Skin epidermis (tissue), 12 donors: ENCODE data around the gene RGCC.
"Not testable (repeated sequence)": the region's sequence is repeated elsewhere in the genome, so short reads cannot be mapped to it uniquely, and the experiment has no call there.

Source experiments
- H3K27ac ChIP-seq, 21 experiments: fragments of 200-600 bp; sonication (generic) in 11 of 21; one replicate each; pipeline ENCODE4 v1.5.0; 2020; ENCODE audit warnings: mild to moderate bottlenecking in 3 of 21, inconsistent platforms in 2 of 21, moderate library complexity in 2 of 21
- H3K4me3 ChIP-seq, 7 experiments: fragments of 200-600 bp; sonication (generic) in 2 of 7; one replicate each; pipeline ENCODE4 v1.5.0; 2020; ENCODE audit warnings: inconsistent platforms in 2 of 7, mild to moderate bottlenecking in 2 of 7, moderate library complexity in 1 of 7

Gene RGCC, protein sequence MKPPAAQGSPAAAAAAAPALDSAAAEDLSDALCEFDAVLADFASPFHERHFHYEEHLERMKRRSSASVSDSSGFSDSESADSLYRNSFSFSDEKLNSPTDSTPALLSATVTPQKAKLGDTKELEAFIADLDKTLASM

DNA sequence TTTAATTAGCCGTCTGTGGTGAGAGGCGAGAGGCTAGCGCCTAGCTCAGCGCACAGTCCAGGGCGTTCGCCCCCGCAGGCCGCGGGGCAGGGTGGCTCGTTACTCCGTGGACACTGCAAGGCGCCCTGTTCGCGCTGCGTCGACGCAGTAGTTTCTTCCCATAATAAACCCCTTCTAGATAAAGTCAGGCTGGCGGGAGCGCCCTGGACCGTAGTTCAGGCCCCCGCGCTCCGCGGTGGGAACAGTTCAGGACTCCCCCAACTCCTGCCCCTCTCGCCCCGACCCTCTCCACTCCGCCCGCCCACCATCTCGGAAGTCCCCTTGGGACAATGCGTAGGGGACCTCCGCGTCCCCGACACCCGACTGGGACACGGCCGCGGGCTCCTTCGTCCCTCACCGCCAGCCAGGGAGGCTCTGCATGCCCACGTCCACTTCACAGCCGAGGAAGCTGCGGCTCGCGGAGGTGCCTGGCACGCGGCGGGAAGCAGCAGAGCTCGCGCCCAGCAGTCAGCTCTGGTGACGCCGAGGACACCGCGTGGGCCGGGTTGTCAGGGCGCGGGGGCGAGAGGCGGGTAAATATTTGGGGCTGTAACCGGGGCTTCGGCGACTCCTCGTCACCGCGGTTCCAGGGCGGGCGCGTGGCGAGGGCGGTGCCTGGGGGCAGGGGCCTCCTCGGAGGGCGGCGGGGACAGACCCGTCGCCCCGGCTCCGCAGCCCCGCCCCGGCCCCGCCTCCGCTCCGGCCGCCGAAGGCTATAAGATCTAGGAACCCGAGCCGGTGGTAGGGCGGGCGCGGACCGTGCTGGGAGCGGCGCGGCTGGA, at the start of gene RGCC:
TSS of gene RGCC (plus strand) at position 783 of the 821 bp plus-strand sequence. CDS start 158 bp downstream, outside the sequence.
- H3K4me3 ChIP-seq: peak within 1 kb of the TSS; percentile 53 to 76 (median 60)
- H3K27ac ChIP-seq: peak within 1 kb of the TSS; percentile 64 to 95 (median 83)

DNA sequence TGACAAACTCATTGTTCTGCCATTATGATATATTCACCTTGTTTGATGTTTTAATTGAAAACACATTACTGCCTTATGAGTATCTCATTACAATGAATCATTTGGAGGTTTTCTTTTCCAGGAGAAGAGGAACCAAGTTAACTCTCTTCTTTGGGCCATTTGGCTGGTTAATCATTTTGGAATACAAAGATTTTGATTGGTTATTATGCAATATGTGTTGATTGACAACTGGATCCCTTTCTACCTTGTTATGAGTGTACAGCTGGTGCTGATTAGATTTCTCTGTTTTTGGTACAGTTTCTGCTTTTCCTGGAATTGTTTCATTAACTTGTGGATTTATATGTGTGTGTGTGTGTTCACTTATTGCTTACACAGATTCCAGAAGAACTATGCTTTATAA, 49.2 kb upstream of the RGCC start:
- Histone ChIP-seq H3K27ac (no peak overlapping the region), H3K4me3 (no peak overlapping the region)

DNA sequence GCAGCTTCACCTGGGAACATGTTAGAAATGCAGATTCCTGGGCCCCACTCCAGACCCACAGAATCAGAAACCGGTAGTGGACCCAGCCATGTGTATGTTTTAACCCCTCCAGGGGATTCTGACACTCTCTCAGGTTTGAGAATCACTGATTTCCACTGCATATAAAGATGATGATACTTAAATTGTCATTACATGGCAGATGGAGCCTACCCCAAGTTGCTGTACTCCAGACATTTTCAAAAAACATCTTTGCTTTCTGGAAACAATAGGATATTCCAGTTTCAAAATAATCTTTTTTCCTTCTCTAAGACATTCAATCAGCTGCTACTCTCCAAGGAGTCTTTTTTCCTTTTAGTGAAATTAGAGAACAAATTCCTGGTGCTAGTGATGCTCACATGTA, 48.6 kb upstream of the RGCC start:
- Histone ChIP-seq H3K4me3 (no peak overlapping the region), H3K27ac (no peak overlapping the region)

DNA sequence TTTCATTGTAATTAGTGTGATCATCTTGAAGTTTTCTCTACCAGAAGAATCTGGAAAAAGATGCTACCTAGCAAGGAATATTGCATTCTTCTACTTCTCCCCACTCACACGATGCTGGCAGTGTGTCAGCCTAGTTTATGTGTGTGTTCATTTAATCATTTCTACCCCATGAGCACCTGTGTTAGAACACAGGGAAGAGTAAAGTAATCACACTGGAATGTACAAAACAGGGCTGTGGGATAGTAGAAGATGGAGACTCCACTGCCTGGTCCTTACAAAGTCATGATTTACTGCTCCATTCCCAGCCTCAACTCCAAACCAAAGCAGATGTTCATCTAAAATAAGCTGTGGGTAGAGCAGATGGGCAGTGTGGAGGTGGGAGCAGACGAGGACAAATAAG, 47.7 kb upstream of the RGCC start:
- Histone ChIP-seq H3K27ac (no peak overlapping the region), H3K4me3 (no peak overlapping the region)

DNA sequence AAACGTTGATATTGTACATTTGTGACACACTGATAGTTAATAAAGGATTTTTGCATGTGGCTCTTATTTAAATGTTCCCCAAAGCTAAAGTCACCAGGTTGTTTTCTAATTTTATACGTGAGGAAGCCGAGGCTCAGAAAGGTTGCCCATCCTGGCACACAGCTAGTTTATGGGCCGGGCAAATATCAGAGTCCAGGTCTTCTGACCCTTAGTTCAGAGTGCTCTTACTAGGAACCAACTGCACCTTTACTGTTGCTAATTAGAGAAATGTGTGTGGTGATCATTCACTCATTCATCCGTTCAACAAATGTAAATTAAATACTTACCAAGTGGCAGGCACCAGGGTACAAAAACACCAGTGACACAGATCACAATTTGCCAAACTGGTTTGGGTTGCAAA, 46.3 kb upstream of the RGCC start:
- H3K27ac ChIP-seq: no peak overlapping the region
- no peak overlapping the region for H3K4me3 ChIP-seq

DNA sequence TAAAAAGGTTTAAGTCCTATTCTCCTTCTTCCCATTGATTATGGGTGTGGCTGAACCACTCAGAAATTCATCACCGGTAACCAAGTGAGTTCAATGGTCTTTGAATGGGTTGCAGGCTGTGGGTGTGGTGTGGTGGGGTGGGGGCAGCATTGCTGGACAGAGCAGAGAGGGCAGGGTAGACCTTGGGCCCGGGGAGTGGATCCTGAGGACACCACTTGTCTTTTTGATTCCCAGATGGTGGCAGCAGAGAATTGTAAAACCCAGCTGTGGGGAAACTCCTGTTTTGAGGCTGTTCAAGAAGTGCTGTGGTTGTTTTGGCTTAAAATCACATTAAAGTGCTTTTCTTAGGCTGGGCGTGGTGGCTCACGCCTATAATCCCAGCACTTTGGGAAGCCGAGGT, 45.8 kb upstream of the RGCC start:
- H3K4me3 ChIP-seq: no peak overlapping the region
- H3K27ac ChIP-seq: no peak overlapping the region

DNA sequence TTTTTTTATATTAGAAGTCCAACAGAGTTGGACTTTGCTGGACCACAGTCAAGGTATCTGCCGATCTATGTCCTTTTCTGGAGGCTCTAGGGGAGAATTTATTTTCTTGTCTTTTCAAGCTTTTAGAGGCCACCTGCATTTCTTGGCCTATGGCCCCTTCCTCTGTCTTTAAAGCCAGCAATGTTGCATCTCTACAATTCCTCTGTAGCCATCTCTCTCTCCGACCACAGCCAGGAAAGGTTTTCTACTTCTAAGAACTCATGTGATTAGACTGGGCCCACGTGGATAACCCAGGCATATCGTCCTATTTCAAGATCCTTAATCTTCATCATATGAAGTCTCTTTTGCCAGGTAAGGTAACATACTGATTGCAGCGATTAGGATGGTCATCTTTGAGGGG, 43.5 kb upstream of the RGCC start:
- Histone ChIP-seq H3K4me3 (no peak overlapping the region), H3K27ac (no peak overlapping the region)

DNA sequence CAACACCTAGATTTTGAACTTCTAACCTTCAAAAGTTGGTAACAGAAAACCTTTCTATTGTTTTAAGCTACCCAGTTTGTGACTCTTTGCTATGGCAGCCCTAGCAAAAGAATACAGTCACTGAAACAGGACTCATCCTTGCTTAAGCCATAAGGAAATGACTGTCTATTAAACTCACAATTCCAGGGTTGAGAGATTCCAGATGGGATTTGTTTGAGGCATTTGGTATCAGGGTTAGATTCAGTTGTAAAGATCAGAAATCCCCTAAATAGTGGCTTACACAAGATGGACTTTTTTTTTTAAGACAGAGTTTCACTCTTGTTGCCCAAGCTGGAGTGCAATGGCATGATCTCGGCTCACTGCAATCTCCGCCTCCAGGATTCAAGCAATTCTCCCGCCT, 41.1 kb upstream of the RGCC start:
- H3K27ac ChIP-seq: no peak overlapping the region
- no peak overlapping the region for H3K4me3 ChIP-seq

DNA sequence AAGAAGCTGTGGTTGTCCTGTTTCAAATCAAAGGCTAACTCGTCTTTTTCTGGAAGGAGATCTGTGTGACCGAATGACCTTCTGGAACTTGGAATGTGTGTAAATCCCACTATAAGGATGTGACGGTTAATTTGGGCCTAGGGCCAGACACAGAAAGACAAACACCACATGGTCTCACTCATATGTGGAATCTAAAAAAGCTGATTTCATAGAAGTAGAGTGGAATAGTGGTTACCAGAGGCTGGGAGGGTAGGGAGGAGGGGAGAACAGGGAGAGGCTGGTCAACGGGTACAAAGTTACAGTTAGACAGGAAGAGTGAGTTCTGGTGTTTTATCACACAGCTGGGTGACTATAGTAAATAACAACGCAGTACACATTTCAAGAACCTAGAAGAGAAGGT, 39.3 kb upstream of the RGCC start:
- H3K4me3 ChIP-seq: no peak overlapping the region
- H3K27ac ChIP-seq: no peak overlapping the region

DNA sequence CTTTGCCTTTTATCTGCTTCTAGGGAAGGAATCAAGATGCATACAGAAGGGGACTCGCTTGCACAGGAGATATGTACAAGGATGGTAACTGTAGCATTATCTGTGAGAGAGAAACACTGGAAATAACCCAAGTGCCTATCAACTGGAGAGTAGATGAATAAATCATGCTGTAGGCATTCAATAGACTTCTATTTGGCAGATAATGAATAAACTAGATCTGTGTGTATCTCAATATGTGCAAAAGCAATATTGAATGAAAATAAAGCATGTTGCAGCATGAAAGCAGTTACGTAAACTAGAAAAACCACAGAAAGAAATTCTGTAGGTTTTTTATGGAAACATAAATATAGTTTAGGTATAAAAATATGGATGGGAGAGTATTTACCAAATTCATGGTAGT, 38.6 kb upstream of the RGCC start:
- Histone ChIP-seq H3K27ac (no peak overlapping the region), H3K4me3 (no peak overlapping the region)

DNA sequence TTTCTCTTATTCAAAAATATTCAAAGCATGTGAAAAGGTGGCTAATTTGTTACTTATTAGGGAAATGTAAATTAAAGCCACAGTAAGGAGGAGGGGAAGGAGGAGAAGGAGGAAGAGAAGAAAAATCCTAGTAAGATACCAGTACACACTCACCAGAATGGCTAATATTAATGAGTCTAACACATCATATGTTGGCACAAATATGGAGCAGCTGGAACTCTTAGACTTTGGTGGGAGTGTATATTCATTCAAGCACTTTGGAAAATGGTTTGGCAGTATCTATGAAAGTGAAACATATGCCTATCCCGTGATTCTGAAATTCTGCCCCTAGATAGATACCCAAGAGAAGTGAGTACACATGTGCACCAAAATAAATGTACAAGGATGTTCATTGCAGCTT, 38.1 kb upstream of the RGCC start:
- H3K27ac ChIP-seq: no peak overlapping the region
- no peak overlapping the region for H3K4me3 ChIP-seq

DNA sequence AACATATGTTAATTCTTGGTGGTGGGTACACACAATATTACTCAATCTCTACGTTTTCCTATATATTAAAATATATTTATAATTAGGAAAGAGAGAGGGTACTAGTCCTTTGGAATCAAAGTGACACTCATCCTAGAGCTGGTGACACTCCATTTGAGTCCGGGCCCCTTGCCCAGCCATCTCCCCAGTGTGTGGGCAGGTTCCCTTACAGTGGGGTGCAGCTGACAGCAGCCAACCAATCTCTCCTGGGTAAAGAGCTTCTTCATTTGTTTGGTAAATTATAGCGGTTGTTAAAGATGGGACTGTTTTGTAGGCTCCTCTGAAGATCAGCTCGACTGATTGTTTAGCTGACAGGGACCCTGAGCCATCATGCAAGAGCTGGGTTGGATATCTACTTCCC, 37.2 kb upstream of the RGCC start:
- H3K4me3 ChIP-seq: no peak overlapping the region
- no peak overlapping the region for H3K27ac ChIP-seq

DNA sequence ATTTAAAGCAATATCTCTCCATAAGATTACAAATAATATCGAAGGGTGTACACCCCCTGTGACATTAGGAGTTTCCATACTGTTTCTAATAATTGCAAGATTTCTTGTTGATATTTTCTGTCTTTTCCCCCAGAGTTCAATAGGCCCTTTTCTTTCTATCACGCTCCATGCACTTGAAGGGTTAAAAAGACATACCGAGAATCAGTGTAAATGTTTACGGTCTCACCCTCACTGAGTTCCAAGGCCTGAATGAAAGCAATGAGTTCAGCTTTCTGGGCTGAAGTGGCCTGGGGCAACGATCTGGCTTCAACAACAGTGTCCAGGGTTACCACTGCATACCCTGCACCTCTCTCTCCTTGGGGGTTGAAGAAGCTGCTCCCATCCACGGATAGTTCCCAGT, 36.0 kb upstream of the RGCC start:
- H3K27ac ChIP-seq, H3K4me3 ChIP-seq: not testable (repeated sequence)

DNA sequence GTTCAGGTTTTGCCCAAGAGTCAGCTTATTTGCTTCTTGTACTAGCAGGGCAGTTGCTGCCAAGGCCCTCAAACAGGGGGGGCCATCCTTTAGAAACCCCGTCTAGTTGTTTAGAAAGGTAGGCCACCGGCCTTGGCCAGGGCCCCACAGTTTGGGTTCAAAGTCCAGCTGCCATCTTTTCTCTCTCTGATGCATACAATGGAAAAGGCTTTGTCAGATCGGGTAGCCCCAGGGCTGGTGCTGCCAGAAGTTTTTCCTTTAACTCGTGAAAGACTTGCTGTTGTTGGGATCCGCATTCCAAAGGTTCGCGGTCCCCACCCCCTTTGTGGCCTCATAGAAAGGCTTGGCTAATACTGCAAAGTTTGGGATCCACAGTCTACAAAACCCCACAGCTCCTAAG, 35.4 kb upstream of the RGCC start:
- H3K27ac ChIP-seq, H3K4me3 ChIP-seq: not testable (repeated sequence)

DNA sequence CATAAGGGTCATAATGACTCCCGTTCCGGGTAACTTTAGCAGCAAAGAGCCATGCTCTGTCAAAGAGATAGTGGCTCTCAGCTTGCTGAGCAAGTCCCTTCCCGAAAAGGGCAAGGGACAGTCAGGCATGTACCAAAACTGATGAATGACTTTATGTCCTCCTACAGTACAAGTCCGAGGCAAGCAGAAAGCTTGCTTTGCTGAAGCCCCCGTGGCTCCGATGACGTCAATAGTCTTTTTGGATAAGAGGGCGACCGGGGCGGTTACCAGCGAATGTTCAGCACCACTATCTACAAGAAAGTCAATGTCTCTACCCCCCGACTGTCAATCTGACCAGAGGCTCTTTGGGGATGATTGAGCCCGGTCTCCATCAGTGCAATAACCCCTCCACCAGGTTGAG, 34.1 kb upstream of the RGCC start:
- H3K4me3 ChIP-seq, H3K27ac ChIP-seq: not testable (repeated sequence)

DNA sequence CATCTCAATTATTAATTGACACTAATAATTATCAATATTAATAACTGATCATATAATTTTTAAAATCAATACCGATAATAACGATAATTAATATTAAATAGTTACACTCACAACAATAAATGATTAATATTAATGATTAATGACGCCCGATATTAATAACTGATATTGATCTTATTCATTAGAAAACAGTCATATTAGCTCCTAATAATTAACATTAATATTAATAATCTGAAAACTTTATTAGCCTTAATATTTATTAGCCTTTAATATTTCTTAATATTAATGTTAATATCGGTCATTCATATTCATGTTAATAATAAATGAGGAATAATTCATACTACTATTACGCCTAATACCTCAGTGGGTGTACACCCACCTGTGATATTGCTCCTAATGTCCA, 32.7 kb upstream of the RGCC start:
- H3K4me3 ChIP-seq, H3K27ac ChIP-seq: not testable (repeated sequence)

DNA sequence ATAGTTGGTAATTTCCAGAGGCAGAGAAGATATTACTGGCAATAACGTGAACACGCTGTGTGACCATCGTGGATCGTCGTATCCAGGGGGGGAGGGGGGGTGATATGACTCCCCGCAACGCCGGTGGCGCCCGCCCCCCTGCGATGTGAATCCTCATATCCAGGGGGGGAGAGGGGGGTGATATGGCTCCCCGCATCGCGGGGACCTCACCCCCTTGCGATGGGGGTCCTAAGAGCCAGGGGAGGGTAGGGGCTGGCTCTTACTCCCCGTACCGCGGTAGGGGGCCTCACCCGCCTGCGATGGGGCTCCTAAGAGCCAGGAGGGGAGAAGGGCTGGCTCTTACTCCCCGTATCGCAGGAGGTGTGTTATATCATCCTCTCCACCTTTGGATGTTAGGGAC, 31.3 kb upstream of the RGCC start:
- Histone ChIP-seq H3K4me3 (no peak overlapping the region), H3K27ac (no peak overlapping the region)

DNA sequence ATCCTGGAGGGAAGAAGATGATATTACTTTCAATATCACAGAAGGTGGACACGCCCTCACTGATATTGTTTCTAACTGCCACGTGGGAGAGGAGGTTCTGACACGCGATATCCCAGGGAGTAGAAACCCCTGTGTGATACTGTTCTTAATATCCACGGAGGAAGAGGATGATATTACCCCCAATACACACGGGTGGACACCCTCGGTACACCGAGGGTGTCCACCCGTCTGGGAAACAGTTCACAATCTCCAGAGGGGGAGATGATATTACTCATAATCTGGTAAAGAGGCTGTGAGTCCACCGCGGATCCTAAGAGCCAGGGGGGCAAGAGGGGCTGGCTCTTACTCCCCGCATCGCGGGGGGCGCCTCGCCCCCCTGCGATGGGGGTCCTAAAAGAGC, 29.7 kb upstream of the RGCC start:
- Histone ChIP-seq H3K27ac (no peak overlapping the region), H3K4me3 (peak overlapping the region in 1 of 7 experiments; percentile 6)

DNA sequence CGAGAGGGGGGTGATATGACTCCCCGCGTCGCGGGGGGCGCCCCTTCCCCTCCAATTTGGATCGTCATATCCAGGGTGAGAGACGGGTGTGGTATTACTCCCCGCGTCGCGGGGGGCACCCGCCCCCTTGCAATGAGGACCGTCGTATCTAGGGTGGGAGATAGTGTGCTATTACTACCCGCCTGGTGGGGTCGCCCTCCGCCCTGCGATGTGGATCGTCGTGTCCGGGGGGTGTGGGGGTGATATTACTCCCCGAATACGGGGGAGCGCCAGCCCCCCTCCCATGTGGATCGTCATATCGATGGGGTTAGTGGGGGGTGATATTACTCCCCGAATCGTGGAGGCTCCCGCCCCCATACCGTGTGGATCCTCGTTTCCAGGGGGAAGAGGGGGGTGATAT, 29.2 kb upstream of the RGCC start:
- Histone ChIP-seq H3K4me3 (peak overlapping the region in 2 of 7 experiments; percentile 1 to 6), H3K27ac (no peak overlapping the region)

DNA sequence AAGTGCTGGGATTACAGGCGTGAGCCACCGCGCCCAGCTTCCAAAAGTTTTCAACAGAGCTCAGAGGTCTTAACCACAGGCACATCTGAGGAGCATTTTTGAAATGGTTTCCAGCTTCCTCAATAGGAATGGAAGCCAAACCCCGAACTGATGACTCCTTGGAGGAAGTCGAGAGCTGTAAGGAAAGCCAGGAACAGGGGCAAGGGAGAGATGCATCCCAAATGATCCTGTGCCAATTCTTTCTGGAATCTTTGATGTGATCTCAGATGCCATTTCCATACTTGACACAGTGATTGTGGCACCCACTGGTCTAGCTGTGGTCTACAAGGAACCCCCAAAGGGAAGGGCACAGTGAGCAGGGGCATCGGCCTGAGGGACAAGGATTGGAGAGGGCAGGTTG, 23.3 kb upstream of the RGCC start:
- not testable (repeated sequence) for H3K4me3 ChIP-seq, H3K27ac ChIP-seq

DNA sequence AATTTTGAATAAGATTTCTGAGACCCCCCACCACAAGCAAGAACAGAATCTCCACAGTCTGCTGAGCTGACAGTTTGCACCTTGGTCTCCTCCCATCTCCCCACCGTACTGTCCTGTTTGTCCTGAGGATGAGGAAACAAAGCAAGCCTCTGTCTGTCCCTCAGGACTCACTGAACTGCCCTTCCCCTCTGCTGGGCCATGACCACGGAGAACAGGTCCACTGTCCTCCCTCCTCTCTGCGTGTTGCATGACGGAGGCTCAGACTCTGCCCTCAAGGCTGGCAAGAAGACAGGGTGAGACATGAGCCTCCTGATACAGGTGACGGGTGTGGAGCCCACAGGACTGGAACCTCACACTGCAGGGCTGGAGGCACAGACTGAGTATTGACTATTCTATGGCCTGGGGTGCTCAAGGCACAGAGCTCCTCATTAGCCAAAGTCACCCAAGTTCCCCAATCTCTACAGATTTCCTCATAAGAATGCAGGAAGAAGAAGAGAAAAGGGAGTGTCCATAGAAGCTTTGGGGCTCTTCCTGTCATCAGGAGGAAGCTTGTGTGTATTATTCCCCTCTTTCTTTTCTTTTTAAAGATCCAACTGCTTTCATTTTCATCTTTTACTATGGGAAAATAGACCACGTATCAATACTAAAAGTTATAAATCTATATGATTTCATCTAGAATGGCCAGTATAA, 22.4 kb upstream of the RGCC start:
- H3K27ac ChIP-seq: no peak overlapping the region
- H3K4me3 ChIP-seq: no peak overlapping the region
